Adrenal gland (tissue), 5 donors: ENCODE measurements around the gene RINL.

Experiments used
- POLR2A ChIP-seq, 2 donors: fragments of 450-650 bp; IDR thresholded peaks; one replicate each; pipeline ENCODE4 v1.6.1; 2017; ENCODE audit warnings: antibody characterized with exemption in 2 of 2, mild to moderate bottlenecking in 2 of 2, moderate library complexity in 1 of 2
- TF ChIP-seq, protein P1 (sequence below), 6 experiments: fragments of 450-650 bp in 4 of 6; fragments of 200-600 bp in 2 of 6; sonication (generic) in 1 of 6; IDR thresholded peaks; 1 replicate in 5 of 6; 2 replicates in 1 of 6; pipeline versions ENCODE4 v1.5.1 to v1.8.0; 2016 to 2021; ENCODE audit warnings: antibody characterized with exemption in 6 of 6, mild to moderate bottlenecking in 2 of 6, moderate library complexity in 1 of 6
- donor health status: DM: no; HTN: no; CAD: no.

DNA sequence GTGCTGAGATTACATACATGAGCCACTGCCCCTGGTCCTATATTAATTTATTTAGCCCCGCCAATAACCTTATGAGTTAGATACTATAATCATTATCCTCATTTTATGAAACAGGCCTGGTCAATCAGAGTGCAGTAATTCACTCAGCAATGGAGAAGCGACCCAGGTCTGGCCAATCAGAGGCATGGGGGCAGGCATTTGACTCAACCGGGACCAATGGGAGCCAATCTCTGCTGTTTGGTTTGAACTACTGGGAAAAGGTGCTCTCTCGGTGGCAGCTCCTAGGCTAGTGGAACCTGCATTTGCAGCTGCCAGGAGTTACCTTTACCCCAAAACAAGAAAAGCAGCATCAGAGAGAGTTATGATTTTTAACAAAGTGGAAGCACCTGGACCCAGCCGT is 14.8 kb upstream of the RINL start:
- TF ChIP-seq, protein P1, sequence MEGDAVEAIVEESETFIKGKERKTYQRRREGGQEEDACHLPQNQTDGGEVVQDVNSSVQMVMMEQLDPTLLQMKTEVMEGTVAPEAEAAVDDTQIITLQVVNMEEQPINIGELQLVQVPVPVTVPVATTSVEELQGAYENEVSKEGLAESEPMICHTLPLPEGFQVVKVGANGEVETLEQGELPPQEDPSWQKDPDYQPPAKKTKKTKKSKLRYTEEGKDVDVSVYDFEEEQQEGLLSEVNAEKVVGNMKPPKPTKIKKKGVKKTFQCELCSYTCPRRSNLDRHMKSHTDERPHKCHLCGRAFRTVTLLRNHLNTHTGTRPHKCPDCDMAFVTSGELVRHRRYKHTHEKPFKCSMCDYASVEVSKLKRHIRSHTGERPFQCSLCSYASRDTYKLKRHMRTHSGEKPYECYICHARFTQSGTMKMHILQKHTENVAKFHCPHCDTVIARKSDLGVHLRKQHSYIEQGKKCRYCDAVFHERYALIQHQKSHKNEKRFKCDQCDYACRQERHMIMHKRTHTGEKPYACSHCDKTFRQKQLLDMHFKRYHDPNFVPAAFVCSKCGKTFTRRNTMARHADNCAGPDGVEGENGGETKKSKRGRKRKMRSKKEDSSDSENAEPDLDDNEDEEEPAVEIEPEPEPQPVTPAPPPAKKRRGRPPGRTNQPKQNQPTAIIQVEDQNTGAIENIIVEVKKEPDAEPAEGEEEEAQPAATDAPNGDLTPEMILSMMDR (IDR thresholded peaks at IDR 0.05): no peak
- TF ChIP-seq POLR2A (IDR thresholded peaks at IDR 0.05): no peak
